ENCODE results near the gene TULP3.

The TULP3 gene

DNA sequence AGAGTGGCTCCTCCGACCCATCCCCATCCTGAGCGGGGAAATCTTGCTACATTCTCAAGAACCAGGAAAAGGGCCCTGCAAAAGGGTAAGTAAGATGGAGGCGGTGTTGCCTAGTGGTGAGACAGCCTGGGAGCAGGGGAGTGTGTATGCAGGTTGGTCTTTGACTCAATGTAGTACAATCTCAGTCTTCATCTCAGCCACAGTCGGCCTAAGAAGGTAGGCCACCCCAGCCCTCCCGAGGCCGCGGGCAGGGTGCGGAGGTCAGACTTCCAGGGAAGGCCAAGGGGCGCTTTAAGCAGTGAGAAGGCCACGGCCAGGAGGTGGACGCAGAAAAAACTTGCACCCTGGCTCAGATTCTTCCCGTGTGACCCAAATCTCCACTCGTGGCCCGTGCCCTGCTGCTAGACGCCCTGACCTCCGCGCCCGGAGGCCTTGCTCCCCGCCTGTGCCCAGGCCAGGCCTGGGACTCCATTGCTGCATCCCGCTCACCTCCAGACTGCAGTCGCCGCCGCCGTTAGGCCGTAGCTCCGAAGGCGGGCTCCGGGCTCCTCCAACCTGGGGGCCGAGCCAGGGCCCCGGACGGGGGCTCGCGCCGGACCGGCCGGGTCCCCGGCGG lies 14.2 kb upstream of the TULP3 start:
- TF ChIP-seq, protein P1, sequence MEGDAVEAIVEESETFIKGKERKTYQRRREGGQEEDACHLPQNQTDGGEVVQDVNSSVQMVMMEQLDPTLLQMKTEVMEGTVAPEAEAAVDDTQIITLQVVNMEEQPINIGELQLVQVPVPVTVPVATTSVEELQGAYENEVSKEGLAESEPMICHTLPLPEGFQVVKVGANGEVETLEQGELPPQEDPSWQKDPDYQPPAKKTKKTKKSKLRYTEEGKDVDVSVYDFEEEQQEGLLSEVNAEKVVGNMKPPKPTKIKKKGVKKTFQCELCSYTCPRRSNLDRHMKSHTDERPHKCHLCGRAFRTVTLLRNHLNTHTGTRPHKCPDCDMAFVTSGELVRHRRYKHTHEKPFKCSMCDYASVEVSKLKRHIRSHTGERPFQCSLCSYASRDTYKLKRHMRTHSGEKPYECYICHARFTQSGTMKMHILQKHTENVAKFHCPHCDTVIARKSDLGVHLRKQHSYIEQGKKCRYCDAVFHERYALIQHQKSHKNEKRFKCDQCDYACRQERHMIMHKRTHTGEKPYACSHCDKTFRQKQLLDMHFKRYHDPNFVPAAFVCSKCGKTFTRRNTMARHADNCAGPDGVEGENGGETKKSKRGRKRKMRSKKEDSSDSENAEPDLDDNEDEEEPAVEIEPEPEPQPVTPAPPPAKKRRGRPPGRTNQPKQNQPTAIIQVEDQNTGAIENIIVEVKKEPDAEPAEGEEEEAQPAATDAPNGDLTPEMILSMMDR (IDR thresholded peaks at IDR 0.05; ENCODE audit: low read depth, low read length) = no peak

DNA sequence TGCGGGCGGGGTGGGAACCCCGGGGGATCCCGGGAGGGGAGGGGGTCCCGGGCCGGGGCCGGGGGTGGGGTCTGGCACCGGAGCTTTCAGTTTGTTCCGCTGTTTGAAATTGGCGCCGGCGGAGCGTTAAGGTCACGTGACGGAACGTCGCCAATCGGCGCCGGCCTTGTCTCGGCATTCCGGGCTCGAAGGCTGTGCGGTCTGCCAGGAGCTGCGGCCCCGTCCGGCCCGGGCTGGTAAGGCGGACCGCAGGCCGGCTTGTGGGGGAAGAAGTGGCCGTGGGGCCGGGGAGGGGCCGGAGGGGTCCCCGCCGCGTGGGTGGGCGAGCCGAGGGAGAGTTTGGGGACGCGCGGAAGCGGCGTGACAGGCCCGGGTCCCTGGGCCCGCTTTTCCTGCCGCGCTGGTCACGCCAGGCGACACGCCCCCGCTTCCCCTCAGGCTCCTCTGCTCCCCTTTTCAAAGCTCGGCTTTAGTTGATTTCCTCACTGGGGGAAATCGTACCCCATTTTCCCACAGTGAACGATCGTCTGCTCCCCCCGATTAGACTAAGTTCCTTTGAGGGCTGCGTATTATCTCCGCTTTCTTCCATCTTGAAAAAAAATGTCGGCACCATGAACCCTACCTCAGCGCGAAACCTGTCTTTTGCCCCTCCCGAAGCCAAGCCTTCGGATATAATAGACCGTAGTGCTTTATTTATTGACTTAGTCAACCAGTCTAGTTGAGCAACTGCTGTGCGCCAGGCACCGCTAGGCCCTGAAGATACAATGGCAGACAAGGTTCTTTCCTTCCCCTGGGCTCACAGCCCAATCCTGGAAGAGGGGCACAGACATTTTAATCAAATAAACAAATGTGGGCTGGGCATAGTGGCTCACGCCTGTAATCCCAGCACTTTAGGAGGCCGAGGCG lies 13.4 kb upstream of the TULP3 start, which contains the start of the genes FOXM1 and RHNO1:
FOXM1 (minus strand) TSS at position 128 of the 906 bp plus-strand sequence. CDS start 2,696 bp downstream, outside the sequence.
RHNO1 (plus strand) TSS at position 177 of the 906 bp plus-strand sequence. CDS start 8,144 bp downstream, outside the sequence.
- Histone ChIP-seq H3K27me3 (no peaks in the 10 kb centered on the region), H3K9me3 (no peaks in the 10 kb centered on the region), H3K36me3 (peaks cover 25% of the 10 kb centered on the region), H3K4me3 (ENCODE audit: low read depth, low read length) (peak within 1 kb of the TSS; percentile 98), H3K4me1 (no peaks in the 10 kb centered on the region)
- DNase-seq = peak; percentile 90
- TF ChIP-seq, protein P1 (IDR thresholded peaks at IDR 0.05; ENCODE audit: low read depth, low read length) = 0 out of 2 replicates have a peak, but pooled peaks have one; percentile 2

More for the DNA sequence above, 14.2 kb upstream of the TULP3 start:
- Histone ChIP-seq H3K4me1 (no peaks in the 10 kb centered on the region), H3K36me3 (peaks cover 32% of the 10 kb centered on the region), H3K9me3 (no peaks in the 10 kb centered on the region), H3K4me3 (ENCODE audit: low read depth, low read length) (peak overlapping the region; percentile 98), H3K27me3 (no peaks in the 10 kb centered on the region)
- DNase-seq = no peak

DNA sequence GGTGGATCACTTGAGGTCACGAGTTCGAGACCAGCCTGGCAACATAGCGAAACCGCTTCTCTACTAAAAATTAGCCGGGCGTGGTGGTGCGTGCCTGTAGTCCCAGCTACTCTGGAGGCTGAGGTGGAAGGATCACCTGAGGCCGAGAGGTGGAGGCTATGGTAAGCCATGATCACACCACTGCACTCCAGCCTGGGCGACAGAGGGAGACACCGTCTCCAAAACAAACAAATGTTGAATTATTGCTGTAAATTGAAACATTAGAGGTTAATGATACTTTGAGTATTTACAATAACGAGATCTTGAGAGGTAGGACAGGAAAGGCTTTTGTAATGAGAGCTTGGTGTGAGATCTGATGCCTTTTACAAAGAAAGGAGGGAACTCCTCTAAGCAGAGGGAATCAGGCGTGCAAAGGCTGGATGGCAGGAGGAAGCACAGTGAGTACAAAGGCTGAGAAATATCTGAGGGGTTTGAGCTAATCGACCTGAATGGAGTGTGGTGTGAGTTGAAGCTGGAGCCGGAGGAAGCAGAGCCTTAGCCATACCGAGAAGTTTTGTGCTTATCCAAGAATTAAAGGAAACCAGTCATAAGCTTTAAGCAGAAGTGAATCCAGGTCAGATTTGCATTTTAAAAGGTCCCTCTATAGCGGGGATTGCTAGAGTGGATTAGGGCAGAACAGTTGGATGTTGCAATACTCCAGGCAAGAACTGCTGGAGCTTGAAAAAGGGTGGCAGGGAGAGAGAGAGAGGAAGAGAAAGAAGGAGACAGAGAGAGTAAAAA lies 12.5 kb upstream of the TULP3 start:
- TF ChIP-seq, protein P1 (IDR thresholded peaks at IDR 0.05; ENCODE audit: low read depth, low read length) = no peak
- H3K9me3 ChIP-seq = no peaks in the 10 kb centered on the region
- no peaks in the 10 kb centered on the region for H3K27me3 ChIP-seq
- peaks cover 18% of the 10 kb centered on the region for H3K36me3 ChIP-seq
- H3K4me3 ChIP-seq (ENCODE audit: low read depth, low read length) = peak overlapping the region; percentile 98
- DNase-seq = no peak
- no peaks in the 10 kb centered on the region for H3K4me1 ChIP-seq

DNA sequence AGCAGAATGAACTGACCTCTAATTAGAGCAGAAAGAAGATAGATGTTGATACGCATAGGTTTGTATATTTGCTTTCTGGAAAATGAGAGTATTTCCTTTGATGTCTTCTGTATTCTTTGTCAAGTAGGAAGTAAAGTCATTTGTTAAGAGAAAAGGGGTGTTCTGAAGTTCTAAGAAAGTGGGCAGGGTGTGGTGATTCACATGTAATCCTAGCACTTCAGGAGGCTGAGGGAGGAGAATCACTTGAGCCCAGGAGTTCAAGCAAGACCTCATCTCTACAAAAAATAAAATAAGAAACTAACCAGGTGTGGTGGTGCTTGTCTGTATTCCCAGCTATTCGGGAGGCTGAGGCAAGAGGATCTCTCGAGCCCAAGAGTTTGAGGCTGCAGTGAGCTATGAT lies 10.8 kb upstream of the TULP3 start:
- Histone ChIP-seq H3K27me3 (no peaks in the 10 kb centered on the region), H3K36me3 (peaks cover 8% of the 10 kb centered on the region), H3K4me3 (ENCODE audit: low read depth, low read length) (no peak overlapping the region), H3K4me1 (no peaks in the 10 kb centered on the region), H3K9me3 (no peaks in the 10 kb centered on the region)
- TF ChIP-seq, protein P1 (IDR thresholded peaks at IDR 0.05; ENCODE audit: low read depth, low read length) = no peak
- no peak for DNase-seq

DNA sequence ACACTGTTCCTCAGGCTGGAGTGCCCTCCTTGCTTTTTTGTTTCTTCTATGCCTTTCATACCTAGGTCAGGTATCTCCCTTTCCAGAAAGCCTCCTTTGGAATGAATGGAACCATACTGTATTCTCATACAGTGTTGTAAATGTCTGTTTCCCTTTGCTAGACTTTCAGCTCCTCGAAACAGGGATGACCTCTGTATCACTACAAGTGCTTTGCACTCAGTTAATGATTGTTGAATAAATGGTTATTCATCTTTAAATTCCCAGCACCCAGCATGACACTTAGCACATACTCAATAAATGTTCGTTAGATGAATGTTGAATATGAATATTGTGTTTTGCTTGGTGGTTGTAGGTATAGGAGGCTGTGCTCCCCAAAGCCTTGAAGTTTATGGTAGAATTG lies 5.9 kb upstream of the TULP3 start:
- Histone ChIP-seq H3K27me3 (no peaks in the 10 kb centered on the region), H3K36me3 (peaks cover 4% of the 10 kb centered on the region), H3K9me3 (no peaks in the 10 kb centered on the region), H3K4me3 (ENCODE audit: low read depth, low read length) (no peak overlapping the region), H3K4me1 (no peaks in the 10 kb centered on the region)
- TF ChIP-seq, protein P1 (IDR thresholded peaks at IDR 0.05; ENCODE audit: low read depth, low read length) = no peak
- DNase-seq = no peak
